HG02870 (cell line): ENCODE measurements around the gene TRAF3IP3.

Experiments used
- ATAC-seq: cut with Tn5 transposase; IDR thresholded peaks from one replicate; pipeline ENCODE4 v1.9.1; 2021; ENCODE audit warnings: mild to moderate bottlenecking, moderate library complexity; ENCODE audit not compliant: unreplicated experiment

Gene TRAF3IP3

DNA sequence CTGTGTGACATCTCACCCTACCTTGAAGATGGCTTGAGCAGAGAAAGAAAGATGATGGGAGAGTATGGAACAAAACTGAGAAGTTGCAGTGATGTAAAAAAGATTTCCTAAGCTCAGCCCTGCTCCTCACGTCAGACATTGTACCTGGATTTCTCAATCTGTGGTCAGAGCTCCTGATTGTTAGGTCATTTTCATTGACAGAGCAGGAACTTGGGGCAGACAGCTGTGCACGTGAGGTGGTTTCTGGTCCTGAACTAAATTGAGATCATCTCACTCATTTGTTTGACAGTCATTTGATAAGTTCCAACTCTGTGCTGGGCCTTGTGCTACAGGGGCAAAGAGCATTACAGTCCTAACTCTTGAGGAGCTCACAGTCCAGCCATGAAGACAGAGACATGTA, 10.2 kb downstream of the TRAF3IP3 start:
- ATAC-seq: no peak

DNA sequence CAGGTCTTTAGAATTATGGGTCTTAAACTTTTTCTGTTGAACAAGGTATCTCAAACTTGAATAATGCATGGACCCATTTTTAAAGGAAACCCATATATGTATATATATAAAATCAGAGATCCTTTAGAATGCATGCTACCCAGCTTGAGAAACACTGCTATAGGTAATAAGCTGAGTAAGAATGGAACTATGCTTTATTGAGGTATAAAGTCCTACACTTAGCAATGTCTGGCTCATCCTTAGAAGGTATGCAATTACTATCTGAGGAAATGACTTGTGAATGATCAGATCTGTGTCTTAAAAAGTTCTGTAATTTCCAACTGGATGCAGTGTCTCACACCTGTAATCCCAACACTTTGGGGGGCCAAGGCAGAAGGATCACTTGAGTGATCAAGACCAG, 11.2 kb downstream of the TRAF3IP3 start:
- no peak for ATAC-seq

DNA sequence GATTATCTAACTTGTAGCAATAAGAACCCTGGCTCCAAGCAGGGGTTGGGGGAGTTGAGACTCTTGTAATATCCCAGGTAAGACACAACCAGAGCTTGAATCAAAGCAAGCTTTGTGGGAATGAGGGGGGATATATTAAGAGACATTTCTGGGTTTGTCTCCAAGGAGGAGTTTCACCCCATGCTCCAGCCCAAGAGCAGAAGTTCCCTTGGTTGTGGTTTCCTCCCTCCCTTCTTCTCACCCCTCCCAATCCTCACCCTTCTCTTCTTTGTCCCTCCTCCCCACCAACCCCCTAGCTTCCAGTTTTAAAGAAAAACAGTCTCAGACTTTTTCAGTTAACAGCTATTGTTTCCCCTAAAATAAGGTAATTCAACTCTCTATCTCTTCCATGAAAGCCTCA, 11.9 kb downstream of the TRAF3IP3 start:
- no peak for ATAC-seq

DNA sequence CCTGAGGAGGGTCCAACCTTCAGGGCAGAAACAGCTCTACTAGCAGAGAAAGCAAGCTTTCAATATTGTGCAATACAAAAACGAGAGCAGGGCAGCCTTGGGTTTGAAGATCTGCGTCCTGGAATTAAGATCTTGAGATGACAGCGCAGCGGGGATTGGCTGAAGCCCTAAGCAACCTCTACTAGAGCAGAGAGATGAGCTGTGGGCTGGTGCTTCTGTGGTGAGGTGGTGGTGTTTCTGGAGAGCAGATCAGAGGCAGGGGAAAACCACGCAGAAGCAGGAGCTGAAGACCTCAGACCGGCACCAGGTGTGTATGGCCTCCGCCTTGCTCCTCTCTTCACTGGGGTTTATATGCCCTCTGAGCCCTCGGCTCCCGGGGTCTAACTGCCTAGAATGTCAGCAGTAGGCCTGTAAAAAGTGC, 12.5 kb downstream of the TRAF3IP3 start:
- ATAC-seq: peak; percentile 88

DNA sequence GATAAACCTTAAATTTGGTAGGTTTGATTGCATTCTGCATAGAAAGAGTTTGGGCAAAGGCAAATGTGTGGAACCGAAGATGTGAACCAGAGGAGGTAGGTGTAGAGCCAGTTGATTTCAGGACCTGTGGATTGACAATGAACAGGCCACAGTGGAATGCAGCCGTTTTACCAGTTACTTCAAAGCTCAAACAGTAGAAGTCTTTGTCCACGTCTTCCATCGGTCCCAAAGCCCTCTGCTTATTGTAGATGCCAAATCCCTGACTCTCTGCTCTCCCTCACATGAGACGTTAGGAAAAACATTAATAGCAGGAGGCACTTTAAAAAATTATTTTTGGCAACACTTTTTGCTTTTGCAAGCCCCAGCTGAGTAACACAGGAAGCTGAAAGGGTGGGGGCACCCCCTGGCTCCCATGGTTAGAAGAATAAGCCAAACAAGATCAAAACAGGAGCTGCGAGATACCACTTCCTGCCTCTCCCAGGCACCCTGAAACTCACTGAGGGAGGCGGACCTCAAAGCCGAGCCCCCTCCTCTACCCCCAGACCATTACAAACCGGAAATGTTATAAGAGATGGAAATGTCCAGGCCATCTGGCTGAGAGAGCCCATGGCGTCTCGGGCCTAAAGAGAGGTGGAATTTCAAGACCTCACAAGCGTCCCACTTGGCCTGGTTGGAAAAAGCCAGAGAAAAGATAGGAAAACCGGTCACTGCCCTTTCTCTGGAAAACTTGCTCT, 13.5 kb downstream of the TRAF3IP3 start:
- ATAC-seq: peak; percentile 63

DNA sequence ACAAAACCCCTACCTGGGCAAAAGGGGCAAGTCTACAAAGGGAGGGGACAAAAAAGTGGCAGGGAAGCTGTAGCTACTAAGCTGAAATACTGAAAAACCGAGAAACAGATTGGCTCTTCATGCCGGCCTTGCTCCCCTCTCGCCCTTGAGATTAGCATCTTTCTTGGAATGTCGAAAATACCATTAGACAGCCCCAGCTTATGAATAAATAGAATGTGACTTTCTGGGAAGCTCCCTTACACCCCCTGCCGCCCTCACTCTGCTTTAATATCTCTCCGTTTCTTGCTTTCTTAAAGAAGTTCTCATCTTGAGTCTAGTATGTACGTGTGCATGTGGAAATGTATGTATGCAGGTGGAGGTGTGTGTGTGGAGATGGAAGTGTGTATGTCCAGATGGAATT, 14.1 kb downstream of the TRAF3IP3 start:
- no peak for ATAC-seq

DNA sequence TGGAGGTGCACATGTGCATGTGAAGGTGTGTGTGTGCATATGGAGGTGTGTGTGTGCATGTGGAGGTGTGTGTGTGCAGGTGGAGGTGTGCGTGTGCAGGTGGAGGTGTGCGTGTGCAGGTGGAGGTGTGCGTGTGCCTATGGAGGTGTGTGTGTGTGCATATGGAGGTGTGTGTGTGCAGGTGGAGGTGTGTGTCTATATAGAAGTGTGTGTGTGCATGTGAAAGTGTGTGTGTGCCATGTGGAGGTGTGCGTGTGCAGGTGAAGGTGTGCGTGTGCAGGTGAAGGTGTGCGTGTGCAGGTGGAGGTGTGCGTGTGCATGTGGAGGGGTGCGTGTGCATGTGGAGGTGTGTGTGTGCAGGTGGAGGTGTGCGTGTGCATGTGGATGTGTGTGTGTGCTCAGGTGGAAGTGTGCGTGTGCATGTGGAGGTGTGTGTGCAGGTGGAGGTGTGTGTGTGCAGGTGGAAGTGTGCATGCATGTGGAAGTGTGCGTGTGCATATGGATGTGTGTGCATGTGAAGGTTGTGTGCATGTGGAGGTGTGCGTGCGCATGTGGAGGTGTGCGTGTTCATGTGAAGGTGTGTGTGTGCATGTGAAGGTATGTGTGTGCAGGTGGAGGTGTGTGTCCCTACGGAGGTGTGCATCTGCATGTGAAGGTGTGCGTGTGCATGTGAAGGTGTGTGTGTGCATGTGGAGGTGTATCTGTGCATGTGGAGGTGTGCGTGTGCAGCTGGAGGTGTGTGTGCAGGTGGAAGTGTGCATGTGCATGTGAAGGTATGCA, 15.0 kb downstream of the TRAF3IP3 start:
- no peak for ATAC-seq

DNA sequence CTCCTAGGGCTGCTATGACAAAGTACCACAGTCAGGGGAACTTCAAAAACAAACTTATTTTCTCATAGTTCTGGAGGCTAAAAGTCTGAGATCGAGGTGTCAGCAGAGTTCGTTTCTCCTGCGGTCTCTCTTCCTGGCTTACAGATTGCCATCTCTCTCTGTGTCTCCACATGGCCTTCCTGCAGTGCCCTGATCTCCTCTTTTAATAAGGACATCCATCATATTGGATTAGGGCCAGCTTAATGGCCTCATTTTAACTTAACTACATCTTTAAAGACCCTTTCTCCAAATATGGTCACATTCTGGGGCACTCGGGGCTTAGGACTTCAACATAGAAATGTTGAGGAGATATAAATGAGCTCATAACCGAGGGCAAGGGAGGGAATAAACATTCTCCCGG, 16.3 kb downstream of the TRAF3IP3 start:
- ATAC-seq: no peak

DNA sequence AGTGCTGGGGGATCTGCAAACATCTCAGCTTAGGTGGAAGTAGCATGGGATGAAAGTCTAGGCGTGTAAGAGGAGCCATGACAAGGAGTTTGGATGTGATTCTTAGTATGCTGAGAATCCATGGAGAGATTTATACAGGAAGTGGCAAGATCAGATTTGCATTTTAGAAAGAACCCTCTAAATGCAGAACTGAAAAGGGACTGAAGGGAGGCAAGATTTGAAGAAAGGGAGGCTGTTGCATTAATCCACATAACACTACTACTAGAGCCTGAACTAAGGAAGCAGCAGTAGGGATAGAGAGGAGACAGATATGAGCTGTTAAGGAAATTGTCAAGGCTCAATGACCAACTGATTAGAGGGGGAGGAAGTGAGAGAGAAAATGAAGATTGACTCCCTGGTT, 18.7 kb downstream of the TRAF3IP3 start:
- peak; percentile 48 for ATAC-seq

DNA sequence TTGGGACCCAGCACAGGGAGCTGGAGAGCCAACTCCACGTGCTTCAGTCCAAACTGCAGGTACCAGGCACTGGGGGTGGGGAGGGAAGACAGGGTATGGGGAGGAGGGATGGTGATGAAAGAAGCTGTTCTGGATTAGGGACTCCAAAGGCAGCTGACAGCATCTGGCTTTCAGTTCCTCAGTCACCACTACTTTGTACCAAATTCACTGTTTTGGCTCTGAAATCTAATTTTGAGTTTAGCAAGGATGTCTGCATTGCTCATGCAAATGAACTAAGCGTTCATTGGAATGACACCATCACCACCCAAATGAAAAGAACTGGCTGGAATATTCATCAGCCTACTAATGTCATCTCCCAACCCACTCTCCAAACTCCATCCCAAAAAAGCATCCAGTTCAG, 19.8 kb downstream of the TRAF3IP3 start:
- ATAC-seq: no peak

DNA sequence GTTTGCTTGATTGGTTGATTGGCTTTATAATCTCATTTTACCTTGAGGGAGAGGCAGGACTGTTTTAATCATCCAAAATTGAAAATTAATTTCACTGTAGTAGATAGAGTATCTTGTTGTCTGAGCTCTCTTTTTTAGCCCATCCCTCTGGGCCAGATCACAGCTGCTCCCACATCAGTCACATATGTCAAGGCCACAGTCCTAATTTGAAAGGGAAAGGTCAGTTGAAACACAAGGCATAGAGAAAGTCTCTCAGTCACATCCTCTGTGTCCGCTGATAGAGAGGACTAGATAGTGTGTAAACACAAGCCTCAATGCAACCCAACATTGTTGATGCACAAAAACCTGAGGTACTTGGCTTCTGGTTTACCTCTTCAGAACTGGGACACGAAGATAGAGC, 21.7 kb downstream of the TRAF3IP3 start:
- no peak for ATAC-seq

DNA sequence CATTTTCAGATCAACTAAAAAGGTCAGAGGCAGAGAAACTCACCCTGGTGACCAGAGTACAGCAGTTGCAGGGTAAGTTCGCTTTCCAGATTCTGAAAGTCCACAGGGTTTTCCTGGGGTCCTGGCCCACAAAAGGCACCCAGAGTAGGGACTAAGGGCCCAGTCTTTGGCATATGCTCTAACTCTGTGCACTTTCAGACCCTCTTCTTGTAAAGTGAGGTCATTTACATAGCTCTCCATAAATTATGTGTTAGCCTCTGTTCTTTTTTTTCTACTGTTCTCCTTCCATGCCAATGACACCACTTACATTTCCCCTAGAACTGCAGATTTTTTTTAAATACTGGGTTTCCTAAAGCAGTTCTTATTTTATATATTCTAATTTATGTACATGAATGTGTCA, 22.2 kb downstream of the TRAF3IP3 start:
- no peak for ATAC-seq

DNA sequence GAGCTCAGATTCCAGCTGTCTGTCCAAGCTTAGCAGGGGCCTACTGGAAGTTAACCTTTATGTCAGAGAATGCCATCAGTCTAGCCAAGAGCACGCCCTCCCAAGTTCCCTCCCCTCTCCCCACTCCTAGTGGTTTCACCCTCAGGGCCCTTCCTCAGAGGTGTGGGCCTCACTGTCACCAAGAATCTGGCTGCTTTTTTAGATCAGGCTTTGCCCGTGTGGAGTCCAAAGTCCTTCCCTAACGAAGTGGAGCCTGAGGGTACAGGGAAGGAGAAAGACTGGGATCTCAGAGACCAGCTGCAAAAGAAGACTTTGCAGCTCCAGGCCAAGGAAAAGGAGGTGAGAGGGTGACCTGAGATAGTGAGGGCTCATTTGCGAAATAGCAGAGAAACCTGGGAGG, 24.4 kb downstream of the TRAF3IP3 start:
- no peak for ATAC-seq

DNA sequence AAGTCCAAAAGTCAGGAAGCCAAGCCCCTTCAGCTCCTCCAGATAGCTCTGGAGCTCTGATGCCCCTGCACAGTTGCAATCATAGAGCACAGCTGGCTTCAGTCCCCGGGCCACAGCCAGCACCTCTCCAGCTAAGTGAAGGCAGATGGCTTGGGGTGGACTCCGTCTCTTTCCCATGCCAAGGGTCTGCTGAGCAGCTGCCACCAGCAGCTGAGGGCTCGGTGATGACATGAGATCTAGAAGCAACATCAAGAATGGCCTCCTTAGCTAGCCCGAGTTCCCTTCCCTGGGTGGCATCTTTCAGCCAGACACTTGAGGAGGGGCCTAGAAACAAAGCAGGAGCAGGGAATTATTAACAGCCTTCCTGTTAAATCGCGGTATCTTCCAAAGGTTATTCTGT, 27.5 kb downstream of the TRAF3IP3 start:
- ATAC-seq: no peak

DNA sequence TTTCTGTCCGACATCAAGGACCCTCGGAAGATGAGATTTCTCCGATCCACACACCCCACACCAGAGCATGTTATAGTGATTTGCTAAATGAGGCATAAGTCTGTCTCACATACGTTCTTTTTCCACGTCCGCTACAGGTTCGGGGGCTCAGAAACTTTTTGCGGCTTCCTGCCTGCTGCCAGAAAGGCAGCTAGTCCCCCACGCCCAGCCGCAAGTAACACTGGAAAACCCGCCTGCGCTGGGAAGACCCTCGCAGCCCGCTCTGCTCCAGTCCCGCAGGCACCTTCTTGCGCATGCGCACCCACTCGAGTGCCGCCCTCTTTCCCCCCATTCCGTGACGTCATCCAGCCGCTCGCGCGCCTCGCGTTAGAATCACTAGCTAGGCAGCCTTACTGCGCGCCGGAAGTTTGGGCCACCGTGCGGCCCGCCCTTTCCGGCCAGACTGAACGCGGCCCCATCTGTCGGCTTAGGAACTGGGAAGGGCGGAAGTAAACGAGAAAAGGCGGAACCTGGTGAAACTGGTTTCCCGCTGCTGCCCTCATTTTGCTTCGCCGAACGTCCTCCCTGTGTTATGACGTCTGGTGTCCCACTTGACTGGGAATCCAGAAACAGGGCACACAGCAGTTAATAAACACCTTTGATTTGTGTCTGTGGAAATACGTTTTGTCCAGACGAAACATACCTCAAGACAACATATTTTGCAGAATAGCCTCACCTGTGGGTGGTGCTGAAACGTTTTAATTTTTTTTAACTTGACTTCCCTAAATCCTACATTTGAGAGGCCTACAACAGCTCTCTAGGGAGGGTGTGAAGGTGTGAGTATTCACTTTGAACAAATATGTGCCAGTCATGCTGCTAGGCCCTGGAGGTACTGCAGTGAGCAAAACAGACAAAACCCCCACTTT, 28.7 kb downstream of the TRAF3IP3 start, which contains the start of gene C1orf74:
TSS of gene C1orf74 (minus strand) at position 295 of the 905 bp plus-strand sequence. CDS start 925 bp downstream, outside the sequence.
- ATAC-seq: peak; percentile 99

DNA sequence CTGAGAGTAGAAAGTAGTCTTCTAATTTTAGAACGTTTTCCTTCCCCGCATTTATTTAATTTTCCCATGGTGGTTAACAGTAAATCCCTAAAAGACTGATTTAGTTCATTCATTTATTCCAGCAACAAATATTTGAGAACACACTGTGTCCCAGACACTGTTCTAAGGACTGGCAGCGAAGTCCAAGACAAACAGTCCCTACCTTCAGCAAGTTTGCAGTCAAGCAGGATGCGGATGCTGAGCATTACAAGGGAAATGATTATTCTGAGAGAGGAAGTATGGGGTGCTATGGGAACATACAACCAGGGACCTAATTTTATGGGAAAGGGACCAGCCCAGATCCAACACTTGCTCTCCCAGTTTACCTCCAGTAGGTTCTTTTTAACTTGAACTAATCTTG, 29.7 kb downstream of the TRAF3IP3 start:
- ATAC-seq: no peak

DNA sequence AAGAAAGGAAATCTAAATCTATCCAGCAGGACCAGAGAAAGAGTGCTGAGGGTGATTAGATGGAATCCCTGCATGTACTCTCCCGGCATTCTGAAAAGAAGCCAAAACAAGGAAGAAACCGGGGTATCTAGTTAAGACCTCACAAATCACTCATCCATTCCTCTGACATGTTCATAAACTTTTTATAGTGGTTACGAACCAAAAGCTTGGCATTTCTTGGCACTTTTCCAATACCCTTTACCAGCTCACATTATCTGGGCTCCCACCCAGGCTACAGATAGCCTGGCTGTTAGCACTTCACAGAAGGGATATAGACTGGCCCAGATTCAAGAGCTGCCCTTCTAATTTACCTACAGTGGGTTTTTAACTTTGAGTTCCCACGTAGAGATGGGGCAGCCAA, 30.3 kb downstream of the TRAF3IP3 start:
- no peak for ATAC-seq

DNA sequence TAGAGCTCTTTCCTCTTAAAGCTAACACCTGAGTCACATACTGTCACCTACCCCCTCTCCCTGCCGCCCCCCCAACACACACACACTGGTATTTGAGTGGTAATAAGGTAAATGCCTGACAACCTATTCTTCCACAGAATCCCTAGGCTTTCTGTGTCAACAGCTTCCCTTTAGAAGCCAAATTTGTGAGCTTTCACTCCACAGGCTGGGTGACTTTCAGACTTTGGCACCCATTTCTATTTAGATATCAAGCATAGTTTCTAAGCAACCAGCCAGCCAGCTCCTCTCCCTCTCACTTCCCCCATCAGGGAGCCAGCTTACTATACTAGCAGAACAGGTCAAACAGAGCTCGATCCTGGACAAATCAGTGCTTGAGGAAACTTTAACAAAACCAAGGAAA, 31.7 kb downstream of the TRAF3IP3 start:
- ATAC-seq: no peak

DNA sequence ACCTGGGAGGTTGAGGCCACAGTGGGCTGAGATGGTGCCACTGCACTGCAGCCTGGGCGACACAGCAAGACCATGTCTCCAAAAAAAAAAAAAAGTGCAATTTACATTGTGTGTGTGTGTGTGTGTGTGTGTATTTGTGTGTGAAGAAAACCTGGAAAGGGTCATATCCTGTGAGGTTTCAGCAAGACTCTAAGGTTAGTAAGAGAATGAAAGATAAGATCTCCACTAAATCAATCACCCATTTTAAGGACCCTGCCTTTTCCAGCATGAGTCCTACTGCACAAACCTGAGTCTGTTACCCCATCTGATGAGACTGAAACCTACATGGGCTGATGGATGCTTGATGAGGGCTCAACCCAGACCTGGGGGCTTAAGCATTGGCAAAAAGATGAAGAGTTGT, 33.4 kb downstream of the TRAF3IP3 start:
- ATAC-seq: no peak

DNA sequence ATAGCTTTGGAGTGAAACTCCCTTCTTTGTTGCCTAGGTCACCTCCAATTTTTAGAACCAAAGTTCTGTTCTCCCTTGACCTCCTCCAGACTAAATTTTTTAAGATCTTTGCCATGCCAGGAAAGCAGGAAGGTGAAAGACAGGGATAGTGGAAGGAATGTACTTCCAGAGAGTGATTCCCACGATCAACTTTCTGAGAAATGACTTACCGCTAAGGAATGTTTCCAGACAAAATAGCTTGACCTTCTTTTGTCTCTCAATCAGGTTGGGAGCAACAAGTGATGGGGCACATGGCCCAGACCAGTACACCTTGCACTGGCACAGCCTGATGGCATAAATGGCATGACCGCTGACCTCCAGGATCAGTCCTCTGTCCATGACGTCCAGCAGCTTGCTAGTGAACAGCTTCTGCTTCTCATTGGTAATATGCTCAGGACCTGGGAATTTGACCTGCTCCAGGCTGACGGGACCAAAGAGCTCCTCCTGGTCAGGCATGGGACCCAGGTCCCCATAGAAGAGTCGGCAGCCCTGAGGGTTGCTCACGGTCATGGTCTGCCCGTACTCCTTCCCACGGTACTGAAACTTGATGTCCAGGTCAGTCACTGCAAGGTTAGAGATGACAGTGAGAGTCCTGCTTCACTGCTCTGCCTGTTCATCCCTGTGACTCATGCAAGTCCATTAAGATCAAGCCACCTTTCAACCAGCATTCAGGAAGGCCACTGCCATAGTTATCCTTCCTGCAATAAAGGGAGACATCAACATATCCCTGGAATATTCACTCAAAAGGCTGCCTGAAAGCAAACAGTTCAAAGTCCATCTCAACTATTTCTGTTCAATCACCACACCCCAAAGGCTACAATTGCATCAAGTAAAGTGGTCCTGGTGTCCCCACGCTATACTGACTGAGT, 34.7 kb downstream of the TRAF3IP3 start:
- no peak for ATAC-seq
